SK-N-MC (cell line): Measurements from ENCODE around the gene CLEC2A.

Experiments used
- EZH2 ChIP-seq: fragments of 200-600 bp; sonication (generic); IDR thresholded peaks from one replicate; pipeline ENCODE4 v1.6.1; 2017; ENCODE audit warnings: antibody characterized with exemption
- POLR2AphosphoS5 ChIP-seq: IDR thresholded peaks from 2 replicates; pipeline ENCODE4 v1.6.1; 2012; ENCODE audit warnings: mild to moderate bottlenecking, low read depth, low read length, borderline replicate concordance

DNA sequence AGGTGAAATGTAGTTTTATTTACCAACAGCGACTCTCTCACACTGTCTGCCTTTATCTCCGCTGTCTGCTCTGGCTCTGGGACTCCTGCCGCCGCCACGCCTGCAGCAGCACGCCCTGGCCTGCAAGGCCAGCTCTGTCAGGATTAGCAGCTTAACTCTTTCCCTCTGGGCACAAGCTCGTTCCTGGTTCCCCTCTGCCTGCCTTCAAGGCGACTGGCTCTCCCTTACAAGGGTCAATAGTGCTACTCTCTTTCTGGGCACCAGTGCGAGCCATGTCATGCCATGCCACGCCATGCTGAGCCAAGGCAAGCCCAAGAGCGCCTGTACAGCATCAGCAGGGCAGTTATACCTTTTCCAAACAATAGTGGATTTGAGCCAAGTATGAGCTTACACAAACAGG is 59.4 kb downstream of the CLEC2A start:
- TF ChIP-seq POLR2AphosphoS5 (no peak), EZH2 (no peak)
